Hepatocyte (in vitro differentiated cells): ENCODE results near the gene HYAL2.

Experiments
- CTCF ChIP-seq: fragments of 200-600 bp; sonication (generic); IDR thresholded peaks from 2 replicates; pipeline ENCODE4 v1.5.1; 2016; ENCODE audit warnings: antibody characterized with exemption, mild to moderate bottlenecking; ENCODE audit not compliant: poor library complexity
- EZH2 ChIP-seq: fragments of 200-600 bp; sonication (generic); IDR thresholded peaks from 2 replicates; pipeline ENCODE4 v1.6.1; 2016; ENCODE audit warnings: antibody characterized with exemption, mild to moderate bottlenecking, borderline replicate concordance

- TF ChIP-seq EZH2: no peak
- no peak for TF ChIP-seq CTCF
Observed at GRCh38 chr3:50268276-50268675, 54.3 kb downstream of the HYAL2 start.
